CD4-positive, alpha-beta T cell treated with Interleukin-17A for 1 hour (primary cell): ENCODE measurements around the gene SLC27A2.

ENCODE experiments used
- DNase-seq: peaks from one replicate; pipeline ENCODE4 v3.0.0-alpha.2; 2020

The SLC27A2 gene

GRCh38 chr15:50244959-50245624 is 63.1 kb downstream of the SLC27A2 start:
- no peak for DNase-seq

- no peak for DNase-seq
Measured at GRCh38 chr15:50246631-50247030, 64.6 kb downstream of the SLC27A2 start.

GRCh38 chr15:50247819-50248655 is 66.0 kb downstream of the SLC27A2 start:
- peak; percentile 59 for DNase-seq

- DNase-seq = no peak
Measured at GRCh38 chr15:50248994-50249582, 67.1 kb downstream of the SLC27A2 start.

- no peak for DNase-seq
Measured at GRCh38 chr15:50249704-50250103, 67.7 kb downstream of the SLC27A2 start.

- no peak for DNase-seq
Measured at GRCh38 chr15:50250760-50251394, 68.9 kb downstream of the SLC27A2 start.

GRCh38 chr15:50251638-50252182 is 69.7 kb downstream of the SLC27A2 start:
- no peak for DNase-seq

- no peak for DNase-seq
Measured at GRCh38 chr15:50252556-50252955, 70.6 kb downstream of the SLC27A2 start.

- no peak for DNase-seq
Measured at GRCh38 chr15:50256188-50257041, 74.4 kb downstream of the SLC27A2 start.

GRCh38 chr15:50257332-50257731 is 75.3 kb downstream of the SLC27A2 start:
- no peak for DNase-seq

- DNase-seq = no peak
Measured at GRCh38 chr15:50257924-50258323, 75.9 kb downstream of the SLC27A2 start.

- no peak for DNase-seq
Measured at GRCh38 chr15:50259276-50259675, 77.3 kb downstream of the SLC27A2 start.

- DNase-seq = no peak
Measured at GRCh38 chr15:50260969-50261496, 79.0 kb downstream of the SLC27A2 start.

GRCh38 chr15:50261981-50262380 is 80.0 kb downstream of the SLC27A2 start:
- peak; percentile 17 for DNase-seq

GRCh38 chr15:50262533-50262932 is 80.5 kb downstream of the SLC27A2 start:
- DNase-seq = peak; percentile 59

- DNase-seq = no peak
Measured at GRCh38 chr15:50265620-50266019, 83.6 kb downstream of the SLC27A2 start, which contains the start of gene HDC. Gene HDC (minus strand): TSS chr15:50265726. CDS start chr15:50265623, 103 bp downstream.

- DNase-seq = no peak
Measured at GRCh38 chr15:50267577-50267976, 85.6 kb downstream of the SLC27A2 start.

GRCh38 chr15:50275091-50275490 is 93.1 kb downstream of the SLC27A2 start:
- no peak for DNase-seq

GRCh38 chr15:50275908-50276307 is 93.9 kb downstream of the SLC27A2 start:
- DNase-seq = no peak

GRCh38 chr15:50277370-50277769 is 95.4 kb downstream of the SLC27A2 start:
- no peak for DNase-seq

GRCh38 chr15:50278496-50278895 is 96.5 kb downstream of the SLC27A2 start:
- DNase-seq = no peak

- no peak for DNase-seq
Measured at GRCh38 chr15:50280271-50280670, 98.3 kb downstream of the SLC27A2 start.
